Measurements from ENCODE around the gene RAET1E.

Gene RAET1E

GRCh38 chr6:149907317-149907716 is 9.4 kb upstream of the RAET1E start:
- Histone ChIP-seq H3K4me3 (ENCODE audit: low read depth, low read length) (no peak overlapping the region), H3K79me2 (ENCODE audit: control insufficient read depth, insufficient read depth, low read length, unreplicated experiment) (no peaks in the 10 kb centered on the region), H3K4me1 (ENCODE audit: control insufficient read depth, insufficient read depth, low read length, unreplicated experiment) (no peaks in the 10 kb centered on the region), H3K27ac (ENCODE audit: low read depth, low read length) (no peak overlapping the region), H2AFZ (ENCODE audit: low read length, unreplicated experiment) (no peak overlapping the region), H3K36me3 (ENCODE audit: insufficient read depth, low read length) (no peaks in the 10 kb centered on the region), H3K27me3 (ENCODE audit: insufficient read depth, low read length) (no peaks in the 10 kb centered on the region)

- no peaks in the 10 kb centered on the region for H3K36me3 ChIP-seq (ENCODE audit: insufficient read depth, low read length)
- H3K27ac ChIP-seq (ENCODE audit: low read depth, low read length): no peak overlapping the region
- H3K4me3 ChIP-seq (ENCODE audit: low read depth, low read length): no peak overlapping the region
- H3K4me1 ChIP-seq (ENCODE audit: control insufficient read depth, insufficient read depth, low read length, unreplicated experiment): no peaks in the 10 kb centered on the region
- no peaks in the 10 kb centered on the region for H3K79me2 ChIP-seq (ENCODE audit: control insufficient read depth, insufficient read depth, low read length, unreplicated experiment)
- H3K27me3 ChIP-seq (ENCODE audit: insufficient read depth, low read length): no peaks in the 10 kb centered on the region
- no peak overlapping the region for H2AFZ ChIP-seq (ENCODE audit: low read length, unreplicated experiment)
These were observed 8.5 kb upstream of the RAET1E start for GRCh38 chr6:149906405-149906804.

- Histone ChIP-seq H3K4me1 (ENCODE audit: control insufficient read depth, insufficient read depth, low read length, unreplicated experiment) (no peaks in the 10 kb centered on the region), H3K79me2 (ENCODE audit: control insufficient read depth, insufficient read depth, low read length, unreplicated experiment) (no peaks in the 10 kb centered on the region), H3K36me3 (ENCODE audit: insufficient read depth, low read length) (no peaks in the 10 kb centered on the region), H3K27me3 (ENCODE audit: insufficient read depth, low read length) (no peaks in the 10 kb centered on the region), H2AFZ (ENCODE audit: low read length, unreplicated experiment) (no peak overlapping the region), H3K4me3 (ENCODE audit: low read depth, low read length) (no peak overlapping the region), H3K27ac (ENCODE audit: low read depth, low read length) (no peak overlapping the region)
These were observed 8.0 kb upstream of the RAET1E start for GRCh38 chr6:149905911-149906371.

- H2AFZ ChIP-seq (ENCODE audit: low read length, unreplicated experiment): no peak overlapping the region
- no peaks in the 10 kb centered on the region for H3K4me1 ChIP-seq (ENCODE audit: control insufficient read depth, insufficient read depth, low read length, unreplicated experiment)
- H3K79me2 ChIP-seq (ENCODE audit: control insufficient read depth, insufficient read depth, low read length, unreplicated experiment): no peaks in the 10 kb centered on the region
- H3K27ac ChIP-seq (ENCODE audit: low read depth, low read length): no peak overlapping the region
- H3K4me3 ChIP-seq (ENCODE audit: low read depth, low read length): no peak overlapping the region
- H3K27me3 ChIP-seq (ENCODE audit: insufficient read depth, low read length): no peaks in the 10 kb centered on the region
- no peaks in the 10 kb centered on the region for H3K36me3 ChIP-seq (ENCODE audit: insufficient read depth, low read length)
These were observed 7.5 kb upstream of the RAET1E start for GRCh38 chr6:149905371-149905910.

- Histone ChIP-seq H3K27ac (ENCODE audit: low read depth, low read length) (no peak overlapping the region), H2AFZ (ENCODE audit: low read length, unreplicated experiment) (no peak overlapping the region), H3K4me3 (ENCODE audit: low read depth, low read length) (no peak overlapping the region), H3K79me2 (ENCODE audit: control insufficient read depth, insufficient read depth, low read length, unreplicated experiment) (no peaks in the 10 kb centered on the region), H3K27me3 (ENCODE audit: insufficient read depth, low read length) (no peaks in the 10 kb centered on the region), H3K36me3 (ENCODE audit: insufficient read depth, low read length) (no peaks in the 10 kb centered on the region), H3K4me1 (ENCODE audit: control insufficient read depth, insufficient read depth, low read length, unreplicated experiment) (no peaks in the 10 kb centered on the region)
These were observed 6.9 kb upstream of the RAET1E start for GRCh38 chr6:149904661-149905370.

- Histone ChIP-seq H3K27me3 (ENCODE audit: insufficient read depth, low read length) (no peaks in the 10 kb centered on the region), H3K4me3 (ENCODE audit: low read depth, low read length) (no peak overlapping the region), H3K79me2 (ENCODE audit: control insufficient read depth, insufficient read depth, low read length, unreplicated experiment) (no peaks in the 10 kb centered on the region), H2AFZ (ENCODE audit: low read length, unreplicated experiment) (no peak overlapping the region), H3K36me3 (ENCODE audit: insufficient read depth, low read length) (no peaks in the 10 kb centered on the region), H3K4me1 (ENCODE audit: control insufficient read depth, insufficient read depth, low read length, unreplicated experiment) (no peaks in the 10 kb centered on the region), H3K27ac (ENCODE audit: low read depth, low read length) (no peak overlapping the region)
These were observed 6.2 kb upstream of the RAET1E start for GRCh38 chr6:149903938-149904611.

- peaks cover 15% of the 10 kb centered on the region for H3K4me1 ChIP-seq (ENCODE audit: control insufficient read depth, insufficient read depth, low read length, unreplicated experiment)
- H3K36me3 ChIP-seq (ENCODE audit: insufficient read depth, low read length): no peaks in the 10 kb centered on the region
- H3K27me3 ChIP-seq (ENCODE audit: insufficient read depth, low read length): no peaks in the 10 kb centered on the region
- no peak overlapping the region for H2AFZ ChIP-seq (ENCODE audit: low read length, unreplicated experiment)
- no peak overlapping the region for H3K27ac ChIP-seq (ENCODE audit: low read depth, low read length)
- H3K4me3 ChIP-seq (ENCODE audit: low read depth, low read length): no peak overlapping the region
- no peaks in the 10 kb centered on the region for H3K79me2 ChIP-seq (ENCODE audit: control insufficient read depth, insufficient read depth, low read length, unreplicated experiment)
These were observed 3.7 kb upstream of the RAET1E start for GRCh38 chr6:149901444-149902140.

- Histone ChIP-seq H3K27ac (ENCODE audit: low read depth, low read length) (no peak overlapping the region), H2AFZ (ENCODE audit: low read length, unreplicated experiment) (no peak overlapping the region), H3K36me3 (ENCODE audit: insufficient read depth, low read length) (no peaks in the 10 kb centered on the region), H3K27me3 (ENCODE audit: insufficient read depth, low read length) (no peaks in the 10 kb centered on the region), H3K4me1 (ENCODE audit: control insufficient read depth, insufficient read depth, low read length, unreplicated experiment) (peaks cover 23% of the 10 kb centered on the region), H3K4me3 (ENCODE audit: low read depth, low read length) (no peak overlapping the region), H3K79me2 (ENCODE audit: control insufficient read depth, insufficient read depth, low read length, unreplicated experiment) (no peaks in the 10 kb centered on the region)
These were observed 2.9 kb upstream of the RAET1E start for GRCh38 chr6:149900620-149901443.

- H3K4me1 ChIP-seq (ENCODE audit: control insufficient read depth, insufficient read depth, low read length, unreplicated experiment): peaks cover 31% of the 10 kb centered on the region
- no peak overlapping the region for H3K4me3 ChIP-seq (ENCODE audit: low read depth, low read length)
- H3K27ac ChIP-seq (ENCODE audit: low read depth, low read length): no peak overlapping the region
- no peak overlapping the region for H2AFZ ChIP-seq (ENCODE audit: low read length, unreplicated experiment)
- no peaks in the 10 kb centered on the region for H3K36me3 ChIP-seq (ENCODE audit: insufficient read depth, low read length)
- no peaks in the 10 kb centered on the region for H3K27me3 ChIP-seq (ENCODE audit: insufficient read depth, low read length)
- no peaks in the 10 kb centered on the region for H3K79me2 ChIP-seq (ENCODE audit: control insufficient read depth, insufficient read depth, low read length, unreplicated experiment)
These were observed 2.2 kb upstream of the RAET1E start for GRCh38 chr6:149899926-149900619.

GRCh38 chr6:149899486-149899885 is 1.6 kb upstream of the RAET1E start:
- no peaks in the 10 kb centered on the region for H3K36me3 ChIP-seq (ENCODE audit: insufficient read depth, low read length)
- H3K4me3 ChIP-seq (ENCODE audit: low read depth, low read length): no peak overlapping the region
- no peak overlapping the region for H2AFZ ChIP-seq (ENCODE audit: low read length, unreplicated experiment)
- H3K27ac ChIP-seq (ENCODE audit: low read depth, low read length): no peak overlapping the region
- no peaks in the 10 kb centered on the region for H3K79me2 ChIP-seq (ENCODE audit: control insufficient read depth, insufficient read depth, low read length, unreplicated experiment)
- H3K4me1 ChIP-seq (ENCODE audit: control insufficient read depth, insufficient read depth, low read length, unreplicated experiment): peaks cover 34% of the 10 kb centered on the region
- H3K27me3 ChIP-seq (ENCODE audit: insufficient read depth, low read length): no peaks in the 10 kb centered on the region
